Ascending aorta (tissue), 2 donors: ENCODE data around the gene HS3ST6. TPM values are rescaled to one million over a fixed set of nuclear protein-coding genes. Genes with fewer than 3 reads are reported as not detected.

Experiments
- DNase-seq, 2 donors: peaks; one replicate each; pipeline ENCODE4 v3.0.0-alpha.2; 2019; ENCODE audit warnings: low spot score in 2 of 2
- H3K27ac ChIP-seq, 2 donors: fragments of 200-600 bp; sonication (generic); one replicate each; pipeline ENCODE4 v1.5.1; 2016 to 2017; ENCODE audit warnings: mild to moderate bottlenecking in 1 of 2
- H3K27me3 ChIP-seq: fragments of 200-600 bp; sonication (generic); one replicate; pipeline ENCODE4 v1.5.1; 2017
- H3K36me3 ChIP-seq, 2 donors: fragments of 200-600 bp; sonication (generic); one replicate each; pipeline ENCODE4 v1.5.1; 2016
- H3K4me1 ChIP-seq, 2 donors: fragments of 200-600 bp; sonication (generic); one replicate each; pipeline ENCODE4 v1.5.1; 2016 to 2017; ENCODE audit warnings: mild to moderate bottlenecking in 1 of 2
- H3K4me3 ChIP-seq, 2 donors: fragments of 200-600 bp; sonication (generic); one replicate each; pipeline ENCODE4 v1.5.1; 2016 to 2017; ENCODE audit warnings: mild to moderate bottlenecking in 1 of 2
- H3K9me3 ChIP-seq, 2 donors: fragments of 200-600 bp; sonication (generic); one replicate each; pipeline ENCODE4 v1.5.1; 2016
- CTCF ChIP-seq, 3 experiments: fragments of 200-600 bp in 2 of 3; fragments of 450-650 bp in 1 of 3; sonication (generic) in 2 of 3; IDR thresholded peaks; one replicate each; pipeline ENCODE4 v1.5.1; 2016 to 2019; ENCODE audit warnings: antibody characterized with exemption in 3 of 3, mild to moderate bottlenecking in 1 of 3, moderate library complexity in 1 of 3
- intact Hi-C: fragments of 100-400 bp; cut with DNase I; formaldehyde crosslinking; loops from one replicate; pipeline ENCODE4 v1.15.1; 2023
- total RNA-seq: library from RNA; depleted of rRNA; stranded (reverse); fragments of >200 nt; gene quantifications from one replicate; pipeline ENCODE4 v1.1.0, GENCODE V29; 2016

HS3ST6 gene
- total RNA-seq, 1 donor from 2014 or later: not detected

GRCh38 chr16:1908983-1909382 is 9.2 kb downstream of the HS3ST6 start:
- Histone ChIP-seq H3K4me1 (no peaks in the 10 kb centered on the region), H3K27ac (no peak overlapping the region), H3K4me3 (no peak overlapping the region), H3K9me3 (no peaks in the 10 kb centered on the region), H3K36me3 (no peaks in the 10 kb centered on the region), H3K27me3 (no peaks in the 10 kb centered on the region)
- TF ChIP-seq CTCF (IDR thresholded peaks at IDR 0.05): no peak
- DNase-seq: no peak
- intact Hi-C loops: no loop called here

GRCh38 chr16:1908184-1908583 is 10.0 kb downstream of the HS3ST6 start:
- H3K4me1 ChIP-seq: no peaks in the 10 kb centered on the region
- no peak overlapping the region for H3K27ac ChIP-seq
- intact Hi-C loops: no loop called here
- no peak overlapping the region for H3K4me3 ChIP-seq
- H3K36me3 ChIP-seq: no peaks in the 10 kb centered on the region
- TF ChIP-seq CTCF (IDR thresholded peaks at IDR 0.05): no peak
- no peak for DNase-seq
- H3K27me3 ChIP-seq: no peaks in the 10 kb centered on the region
- H3K9me3 ChIP-seq: no peaks in the 10 kb centered on the region

DNA sequence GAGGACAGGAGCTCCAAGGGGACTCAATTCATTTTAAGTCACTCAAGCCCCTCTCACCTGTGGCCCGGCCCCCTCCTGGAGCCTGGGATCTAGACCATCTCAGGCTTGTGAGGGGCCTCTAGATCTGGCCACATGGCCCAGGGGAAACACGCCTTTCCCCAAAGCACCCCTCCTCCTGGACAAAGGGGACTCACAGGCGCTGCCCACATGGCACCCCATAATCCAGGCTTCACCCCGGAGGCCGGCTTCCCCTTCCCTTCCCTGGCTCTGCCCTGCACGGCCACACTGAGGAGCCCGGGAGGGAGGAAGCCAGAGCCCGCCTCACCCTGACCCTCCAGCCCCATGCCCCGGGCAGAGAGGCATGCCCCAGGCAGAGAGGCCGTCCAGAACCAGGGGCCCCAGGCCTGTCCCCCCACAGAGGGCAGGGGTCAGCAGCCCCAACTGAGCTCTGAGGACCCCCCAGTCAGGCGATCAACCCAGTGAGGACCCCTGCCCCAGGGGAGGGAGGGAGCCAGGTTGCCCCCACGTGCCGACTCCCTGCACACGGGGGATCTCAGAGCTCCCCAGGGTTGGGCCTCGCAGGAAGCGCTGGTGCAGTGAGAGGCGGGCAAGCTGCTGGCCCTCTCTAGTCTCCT is 10.9 kb downstream of the HS3ST6 start:
- Histone ChIP-seq H3K4me1 (no peaks in the 10 kb centered on the region), H3K27ac (no peak overlapping the region), H3K4me3 (no peak overlapping the region), H3K9me3 (no peaks in the 10 kb centered on the region), H3K36me3 (no peaks in the 10 kb centered on the region), H3K27me3 (no peaks in the 10 kb centered on the region)
- intact Hi-C loops: no loop called here
- no peak for DNase-seq
- no peak for TF ChIP-seq CTCF (IDR thresholded peaks at IDR 0.05)

DNA sequence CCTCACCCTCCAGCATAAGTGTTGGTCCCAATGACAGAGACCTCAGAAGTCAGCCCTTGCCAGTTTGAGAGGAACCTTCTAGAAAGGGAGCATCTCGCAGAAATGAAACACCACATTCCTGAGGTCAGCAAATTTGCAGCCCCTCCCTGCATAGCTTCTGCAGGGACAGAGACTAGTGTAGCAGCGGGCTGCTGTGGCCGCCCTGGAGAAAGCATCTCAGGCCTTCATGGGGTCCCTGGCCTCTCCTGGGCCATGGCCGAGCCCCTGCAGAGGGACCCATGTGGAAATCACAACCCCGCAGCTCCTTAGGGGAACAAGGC is 11.4 kb downstream of the HS3ST6 start:
- H3K9me3 ChIP-seq: no peaks in the 10 kb centered on the region
- no peaks in the 10 kb centered on the region for H3K36me3 ChIP-seq
- no peaks in the 10 kb centered on the region for H3K27me3 ChIP-seq
- no peaks in the 10 kb centered on the region for H3K4me1 ChIP-seq
- intact Hi-C loops: no loop called here
- DNase-seq: no peak
- no peak overlapping the region for H3K4me3 ChIP-seq
- TF ChIP-seq CTCF (IDR thresholded peaks at IDR 0.05): no peak
- no peak overlapping the region for H3K27ac ChIP-seq

- Histone ChIP-seq H3K4me3 (no peak overlapping the region), H3K4me1 (no peaks in the 10 kb centered on the region), H3K36me3 (no peaks in the 10 kb centered on the region), H3K27ac (no peak overlapping the region), H3K9me3 (no peaks in the 10 kb centered on the region), H3K27me3 (no peaks in the 10 kb centered on the region)
- DNase-seq: no peak
- TF ChIP-seq CTCF (IDR thresholded peaks at IDR 0.05): no peak
- intact Hi-C loops: no loop called here
Measured at GRCh38 chr16:1906055-1906845, 12.0 kb downstream of the HS3ST6 start.
